H9 (cell line): ENCODE measurements around the gene DNAH1. TPM values are rescaled to one million over a fixed set of nuclear protein-coding genes. Genes with fewer than 3 reads are reported as not detected.

ENCODE experiments used
- DNase-seq: peaks from one replicate; pipeline ENCODE4 v3.0.0-alpha.2; 2017
- H2AFZ ChIP-seq: one replicate; pipeline ENCODE4 v1.6.1; 2013; ENCODE audit warnings: mild to moderate bottlenecking, low read length, control low read depth, moderate library complexity
- H2AK5ac ChIP-seq: 2 replicates; pipeline ENCODE4 v1.6.1; 2013; ENCODE audit warnings: low read length, control low read depth, mixed read lengths; ENCODE audit not compliant: insufficient read length
- H2BK120ac ChIP-seq: one replicate; pipeline ENCODE4 v1.6.1; 2013; ENCODE audit warnings: low read depth, mild to moderate bottlenecking, low read length, control low read depth, inconsistent platforms; ENCODE audit not compliant: poor library complexity, severe bottlenecking
- H2BK12ac ChIP-seq: 2 replicates; pipeline ENCODE4 v1.6.1; 2013; ENCODE audit warnings: low read length, control low read depth, mixed read lengths, low read depth; ENCODE audit not compliant: insufficient read length
- H2BK15ac ChIP-seq: 2 replicates; pipeline ENCODE4 v1.6.1; 2013; ENCODE audit warnings: low read depth, low read length, control low read depth
- H2BK20ac ChIP-seq: one replicate; pipeline ENCODE4 v1.6.1; 2013; ENCODE audit warnings: low read depth, mild to moderate bottlenecking, low read length, control low read depth, inconsistent platforms; ENCODE audit not compliant: poor library complexity, severe bottlenecking
- H2BK5ac ChIP-seq: 2 replicates; pipeline ENCODE4 v1.6.1; 2013; ENCODE audit warnings: low read length, control low read depth, mixed read lengths; ENCODE audit not compliant: insufficient read length
- H3K14ac ChIP-seq: 2 replicates; pipeline ENCODE4 v1.6.1; 2013; ENCODE audit warnings: low read length, control low read depth; ENCODE audit not compliant: insufficient read depth
- H3K18ac ChIP-seq: 2 replicates; pipeline ENCODE4 v1.6.1; 2013; ENCODE audit warnings: low read depth, mild to moderate bottlenecking, mixed read lengths, low read length, control low read depth; ENCODE audit not compliant: insufficient read length
- H3K23ac ChIP-seq: 2 replicates; pipeline ENCODE4 v1.6.1; 2013; ENCODE audit warnings: low read length, control low read depth, mixed read lengths, low read depth; ENCODE audit not compliant: insufficient read length
- H3K23me2 ChIP-seq: 2 replicates; pipeline ENCODE4 v1.6.1; 2013; ENCODE audit warnings: low read depth, mild to moderate bottlenecking, mixed read lengths, low read length, control low read depth; ENCODE audit not compliant: insufficient read length, poor library complexity, severe bottlenecking
- H3K27ac ChIP-seq: 2 replicates; pipeline ENCODE4 v1.5.1; 2013; ENCODE audit warnings: low read length, control low read depth, mixed read lengths, low read depth; ENCODE audit not compliant: insufficient read length
- H3K27me3 ChIP-seq: 2 replicates; pipeline ENCODE4 v1.6.1; 2013; ENCODE audit warnings: low read length, control low read depth, inconsistent platforms; ENCODE audit not compliant: insufficient read depth
- H3K4ac ChIP-seq: 2 replicates; pipeline ENCODE4 v1.6.1; 2013; ENCODE audit warnings: low read depth, mild to moderate bottlenecking, control low read depth, inconsistent platforms, low read length, moderate library complexity
- H3K4me1 ChIP-seq: 2 replicates; pipeline ENCODE4 v1.6.1; 2013; ENCODE audit warnings: low read length, control low read depth, inconsistent platforms; ENCODE audit not compliant: insufficient read depth
- H3K4me2 ChIP-seq: 2 replicates; pipeline ENCODE4 v1.6.1; 2013; ENCODE audit warnings: low read length, control low read depth, mixed read lengths; ENCODE audit not compliant: insufficient read length, insufficient read depth
- H3K56ac ChIP-seq: 2 replicates; pipeline ENCODE4 v1.6.1; 2013; ENCODE audit warnings: low read depth, mild to moderate bottlenecking, mixed read lengths, low read length, control low read depth; ENCODE audit not compliant: insufficient read length
- H3K79me1 ChIP-seq: 2 replicates; pipeline ENCODE4 v1.6.1; 2013; ENCODE audit warnings: low read depth, mild to moderate bottlenecking, moderate library complexity, low read length, control low read depth, inconsistent platforms; ENCODE audit not compliant: insufficient read depth, poor library complexity, severe bottlenecking
- H3K79me2 ChIP-seq: 2 replicates; pipeline ENCODE4 v1.6.1; 2013; ENCODE audit warnings: low read length, control low read depth, inconsistent platforms; ENCODE audit not compliant: insufficient read depth
- H3K9ac ChIP-seq: 2 replicates; pipeline ENCODE4 v1.6.1; 2013; ENCODE audit warnings: low read length, control low read depth, mixed read lengths; ENCODE audit not compliant: insufficient read length; ENCODE audit errors: extremely low read depth
- H3K9me3 ChIP-seq: one replicate; pipeline ENCODE4 v1.6.1; 2013; ENCODE audit warnings: low read depth, low read length, inconsistent platforms; ENCODE audit not compliant: control insufficient read depth
- H3T11ph ChIP-seq: one replicate; pipeline ENCODE4 v1.6.1; 2013; ENCODE audit warnings: mild to moderate bottlenecking, low read length, control low read depth, inconsistent platforms
- H4K20me1 ChIP-seq: one replicate; pipeline ENCODE4 v1.6.1; 2013; ENCODE audit not compliant: control insufficient read depth, insufficient read length, insufficient read depth
- H4K5ac ChIP-seq: 2 replicates; pipeline ENCODE4 v1.6.1; 2013; ENCODE audit warnings: low read depth, mild to moderate bottlenecking, mixed read lengths, low read length, control low read depth; ENCODE audit not compliant: insufficient read length
- H4K8ac ChIP-seq: replicated peaks from 2 replicates; pipeline ENCODE4 v1.6.1; 2013; ENCODE audit warnings: low read length, control low read depth, mixed read lengths, low read depth; ENCODE audit not compliant: insufficient read length
- H4K91ac ChIP-seq: 2 replicates; pipeline ENCODE4 v1.6.1; 2013; ENCODE audit warnings: low read depth, mild to moderate bottlenecking, moderate library complexity, mixed read lengths, low read length, control low read depth; ENCODE audit not compliant: insufficient read length
- H3K27ac Mint-ChIP-seq, 3 experiments: 2 replicates in 2 of 3; 3 replicates in 1 of 3; pipeline ENCODE4 v1.8.0; 2020 to 2021; ENCODE audit warnings: mixed read lengths in 3 of 3, mild to moderate bottlenecking in 1 of 3, moderate library complexity in 1 of 3
- H3K27me3 Mint-ChIP-seq: 2 replicates; pipeline ENCODE4 v1.8.0; 2021; ENCODE audit warnings: low read depth, mild to moderate bottlenecking, moderate library complexity, mixed read lengths
- H3K36me3 Mint-ChIP-seq, 3 experiments: 2 replicates in 2 of 3; 3 replicates in 1 of 3; pipeline ENCODE4 v1.8.0; 2020 to 2021; ENCODE audit warnings: low read depth in 3 of 3, mixed read lengths in 3 of 3; ENCODE audit not compliant: insufficient read depth in 1 of 3
- H3K4me1 Mint-ChIP-seq, 2 experiments: 2 replicates each; pipeline ENCODE4 v1.8.0; 2020; ENCODE audit warnings: mixed read lengths in 2 of 2
- H3K4me3 Mint-ChIP-seq, 2 experiments: 2 replicates in 1 of 2; 3 replicates in 1 of 2; pipeline ENCODE4 v1.8.0; 2020 to 2021; ENCODE audit warnings: mild to moderate bottlenecking in 2 of 2, mixed read lengths in 2 of 2, moderate library complexity in 1 of 2
- H3K9me3 Mint-ChIP-seq, 2 experiments: 2 replicates in 1 of 2; 3 replicates in 1 of 2; pipeline ENCODE4 v1.8.0; 2020; ENCODE audit warnings: mild to moderate bottlenecking in 2 of 2, mixed read lengths in 2 of 2, moderate library complexity in 1 of 2
- CTCF ChIP-seq: fragments of 200-600 bp; sonication (generic); conservative IDR thresholded peaks from 3 replicates; pipeline ENCODE4 v1.8.0; 2021; ENCODE audit warnings: antibody characterized with exemption, mild to moderate bottlenecking
- WGBS: extraction: QIAGEN DNeasy Blood & Tissue Kit; methylation state at CpG from one replicate; pipeline ENCODE4 v1.1.7; 2013; ENCODE audit warnings: missing lambda C conversion rate, low lambda C conversion rate, mixed read lengths; ENCODE audit not compliant: insufficient read length; ENCODE audit errors: extremely low coverage; 5-methylcytosine and 5-hydroxymethylcytosine counted together
- total RNA-seq: library from RNA; stranded (reverse); gene quantifications from 2 replicates; pipeline ENCODE4 v1.2.1, GENCODE V29; 2021

The DNAH1 gene
- total RNA-seq, 1 experiment from 2014 or later = 2.0 TPM

GRCh38 chr3:52402706-52403270, 86.7 kb downstream of the DNAH1 start:
- H3K4me1 Mint-ChIP-seq = no peaks in the 10 kb centered on the region
- no peak overlapping the region for H4K8ac ChIP-seq
- H3K27me3 Mint-ChIP-seq = no peaks in the 10 kb centered on the region

More at GRCh38 chr3:52402706-52403270, 86.7 kb downstream of the DNAH1 start:
- Histone ChIP-seq H3K23ac (no peak overlapping the region), H3K4me1 (no peaks in the 10 kb centered on the region), H3K9me3 (no peaks in the 10 kb centered on the region), H4K20me1 (no peaks in the 10 kb centered on the region), H2AK5ac (no peak overlapping the region), H3K56ac (no peak overlapping the region), H2BK20ac (no peak overlapping the region), H3K18ac (no peak overlapping the region), H3K23me2 (no peaks in the 10 kb centered on the region), H3T11ph (no peak overlapping the region), H3K4ac (no peak overlapping the region), H3K27ac (no peak overlapping the region), H2BK120ac (no peak overlapping the region), H2BK12ac (no peak overlapping the region), H2BK5ac (no peak overlapping the region), H3K14ac (no peak overlapping the region), H3K79me1 (no peaks in the 10 kb centered on the region), H3K79me2 (no peaks in the 10 kb centered on the region), H2BK15ac (no peak overlapping the region), H3K4me2 (no peak overlapping the region), H3K9ac (no peak overlapping the region), H4K91ac (no peak overlapping the region), H3K27me3 (no peaks in the 10 kb centered on the region), H2AFZ (no peak overlapping the region), H4K5ac (no peak overlapping the region)
- no CpG with 5 or more reads among the region's 11 CpGs for WGBS
- Mint-ChIP-seq H3K27ac (no peak overlapping the region), H3K9me3 (no peaks in the 10 kb centered on the region), H3K36me3 (peaks cover 38 to 68% (median 62%) of the 10 kb centered on the region in 3 experiments), H3K4me3 (no peak overlapping the region)
- TF ChIP-seq CTCF = no peak
- DNase-seq = no peak
